Measurements from ENCODE around the gene SLC2A6. TPM values are rescaled to one million over a fixed set of nuclear protein-coding genes. Genes with fewer than 3 reads are reported as not detected.

Gene SLC2A6
- total RNA-seq, 1 donor from 2014 or later: 0.52 TPM

- Histone ChIP-seq H3K27me3 (ENCODE audit: control insufficient read depth in 3 of 3, insufficient read depth in 3 of 3, low read length in 3 of 3) (peaks cover 0 to 12% (median 0%) of the 10 kb centered on the region in 3 donors), H3K36me3 (ENCODE audit: control insufficient read depth in 3 of 3, insufficient read depth in 3 of 3, low read length in 3 of 3) (no peaks in the 10 kb centered on the region), H3K9me3 (ENCODE audit: control insufficient read depth in 3 of 3, low read length in 3 of 3) (no peaks in the 10 kb centered on the region), H3K4me1 (ENCODE audit: control insufficient read depth in 3 of 3, insufficient read depth in 3 of 3, low read length in 3 of 3) (peaks cover 8 to 15% (median 11%) of the 10 kb centered on the region in 3 donors), H3K4me3 (ENCODE audit: low read length in 3 of 3) (no peak overlapping the region), H3K27ac (ENCODE audit: low read depth, low read length) (no peak overlapping the region), H3K9ac (ENCODE audit: low read depth in 1 of 3, low read length in 3 of 3) (no peak overlapping the region)
Observed at GRCh38 chr9:133522073-133522910, 43.4 kb upstream of the SLC2A6 start.

DNA sequence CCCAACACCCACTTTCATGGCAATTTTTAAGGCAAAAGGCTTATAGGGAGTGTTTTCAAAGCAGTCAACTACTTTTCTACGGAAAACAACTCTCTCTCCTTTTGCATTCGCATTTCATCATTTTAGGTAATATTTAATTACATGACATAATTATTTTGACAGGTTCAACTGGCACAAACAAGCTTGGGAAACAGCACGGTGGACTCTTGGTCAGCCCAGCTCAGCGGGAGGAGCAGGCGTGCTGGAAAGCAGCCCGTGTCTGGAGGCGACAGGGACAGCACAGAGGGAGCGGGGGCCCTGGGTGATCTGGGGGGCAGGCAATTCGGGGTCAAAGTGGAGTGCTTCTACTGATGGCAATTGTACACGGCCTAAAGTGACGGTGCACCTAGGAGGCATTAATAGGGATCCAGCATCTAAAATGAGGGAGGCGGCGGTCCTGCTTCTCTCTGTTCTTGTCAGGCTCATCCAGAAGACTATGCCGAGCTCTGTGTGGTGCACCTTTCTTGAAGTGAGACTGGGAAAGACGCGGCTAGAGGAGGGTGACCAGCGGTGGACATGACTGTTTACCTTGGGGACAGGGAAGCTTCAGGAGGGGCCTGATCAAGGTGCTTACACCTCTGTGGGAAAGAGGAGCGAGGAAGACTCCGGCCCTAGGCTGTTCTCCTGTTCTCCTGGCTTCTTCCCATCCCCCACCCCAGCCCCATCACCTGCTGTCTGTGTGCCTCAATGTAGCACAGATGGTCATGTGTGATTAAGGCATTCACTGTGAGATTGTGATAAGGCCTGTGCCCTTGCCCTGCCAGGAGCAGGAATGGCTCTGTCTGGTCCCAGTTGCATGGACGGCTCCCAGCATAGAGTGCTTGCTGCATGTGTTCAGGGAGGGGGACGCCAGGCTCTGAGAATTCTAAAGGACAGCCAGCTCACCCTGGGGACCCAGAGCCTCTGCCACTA, 42.5 kb upstream of the SLC2A6 start:
- peaks cover 0 to 5% (median 0%) of the 10 kb centered on the region in 3 donors for H3K27me3 ChIP-seq (ENCODE audit: control insufficient read depth in 3 of 3, insufficient read depth in 3 of 3, low read length in 3 of 3)
- no peak overlapping the region for H3K9ac ChIP-seq (ENCODE audit: low read depth in 1 of 3, low read length in 3 of 3)
- no peaks in the 10 kb centered on the region for H3K36me3 ChIP-seq (ENCODE audit: control insufficient read depth in 3 of 3, insufficient read depth in 3 of 3, low read length in 3 of 3)
- peaks cover 0 to 7% (median 2%) of the 10 kb centered on the region in 3 donors for H3K4me1 ChIP-seq (ENCODE audit: control insufficient read depth in 3 of 3, insufficient read depth in 3 of 3, low read length in 3 of 3)
- H3K9me3 ChIP-seq (ENCODE audit: control insufficient read depth in 3 of 3, low read length in 3 of 3): no peaks in the 10 kb centered on the region
- no peak overlapping the region for H3K4me3 ChIP-seq (ENCODE audit: low read length in 3 of 3)
- no peak overlapping the region for H3K27ac ChIP-seq (ENCODE audit: low read depth, low read length)

DNA sequence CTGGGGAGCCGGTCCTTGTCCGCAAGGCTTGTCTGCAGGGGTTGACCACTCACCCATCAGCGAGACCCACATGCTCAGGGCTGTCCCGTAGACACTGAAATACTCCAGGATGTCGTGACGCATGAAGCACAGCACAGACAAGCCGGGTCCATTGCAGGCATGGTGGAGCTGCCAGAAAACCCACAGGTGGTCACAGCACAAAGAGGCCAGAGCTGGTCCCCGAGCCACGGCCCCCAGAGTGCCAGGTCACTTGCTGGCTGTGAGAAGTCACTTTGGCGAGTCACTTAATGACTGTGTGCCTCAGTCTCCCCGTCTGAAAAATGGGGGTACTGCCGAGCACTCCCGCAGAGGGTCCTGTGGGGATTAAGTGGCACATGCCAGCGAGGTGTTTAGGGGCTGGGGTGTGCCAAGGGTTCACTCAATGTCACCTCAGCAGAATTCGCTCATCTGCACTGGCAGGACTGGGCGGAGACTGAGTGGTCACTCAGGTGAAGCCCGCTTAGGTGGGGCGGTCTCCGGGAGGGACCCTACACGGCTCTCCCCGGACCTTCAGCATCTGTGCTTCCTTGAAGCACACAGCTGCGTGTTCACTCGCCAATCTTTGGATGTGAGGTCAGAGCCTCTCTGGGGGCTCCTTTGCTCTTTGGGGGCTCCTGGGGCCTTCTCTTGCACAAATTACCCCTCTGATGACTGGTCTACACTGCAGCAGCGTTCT, 41.4 kb upstream of the SLC2A6 start:
- Histone ChIP-seq H3K9ac (ENCODE audit: low read depth in 1 of 3, low read length in 3 of 3) (no peak overlapping the region), H3K27ac (ENCODE audit: low read depth, low read length) (no peak overlapping the region), H3K27me3 (ENCODE audit: control insufficient read depth in 3 of 3, insufficient read depth in 3 of 3, low read length in 3 of 3) (no peaks in the 10 kb centered on the region), H3K9me3 (ENCODE audit: control insufficient read depth in 3 of 3, low read length in 3 of 3) (no peaks in the 10 kb centered on the region), H3K36me3 (ENCODE audit: control insufficient read depth in 3 of 3, insufficient read depth in 3 of 3, low read length in 3 of 3) (no peaks in the 10 kb centered on the region), H3K4me1 (ENCODE audit: control insufficient read depth in 3 of 3, insufficient read depth in 3 of 3, low read length in 3 of 3) (no peaks in the 10 kb centered on the region), H3K4me3 (ENCODE audit: low read length in 3 of 3) (no peak overlapping the region)

DNA sequence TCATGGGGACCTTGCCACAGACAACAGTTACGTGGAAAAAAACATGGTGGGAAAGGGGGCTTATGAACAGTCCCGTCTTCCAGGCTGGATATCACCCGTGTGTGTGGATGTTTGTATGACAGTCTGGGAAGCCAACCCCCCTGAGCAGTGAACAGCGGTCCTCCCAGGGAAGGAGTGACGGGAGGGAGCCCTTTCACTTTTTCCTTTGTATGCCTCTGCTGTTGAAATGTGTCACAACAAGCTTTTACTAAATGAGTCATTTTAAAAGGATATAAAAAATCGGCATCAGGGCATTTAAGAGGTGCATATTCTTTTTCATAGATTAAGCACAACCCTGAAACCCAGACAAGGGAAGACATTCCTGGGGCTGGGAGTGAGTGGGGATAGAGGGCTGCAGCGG, 40.8 kb upstream of the SLC2A6 start:
- H3K27me3 ChIP-seq (ENCODE audit: control insufficient read depth in 3 of 3, insufficient read depth in 3 of 3, low read length in 3 of 3): peaks cover 0 to 2% (median under 1%) of the 10 kb centered on the region in 3 donors
- no peaks in the 10 kb centered on the region for H3K36me3 ChIP-seq (ENCODE audit: control insufficient read depth in 3 of 3, insufficient read depth in 3 of 3, low read length in 3 of 3)
- H3K27ac ChIP-seq (ENCODE audit: low read depth, low read length): no peak overlapping the region
- H3K9me3 ChIP-seq (ENCODE audit: control insufficient read depth in 3 of 3, low read length in 3 of 3): no peaks in the 10 kb centered on the region
- no peak overlapping the region for H3K9ac ChIP-seq (ENCODE audit: low read depth in 1 of 3, low read length in 3 of 3)
- H3K4me1 ChIP-seq (ENCODE audit: control insufficient read depth in 3 of 3, insufficient read depth in 3 of 3, low read length in 3 of 3): peaks cover 0 to 1% (median under 1%) of the 10 kb centered on the region in 3 donors
- H3K4me3 ChIP-seq (ENCODE audit: low read length in 3 of 3): no peak overlapping the region

DNA sequence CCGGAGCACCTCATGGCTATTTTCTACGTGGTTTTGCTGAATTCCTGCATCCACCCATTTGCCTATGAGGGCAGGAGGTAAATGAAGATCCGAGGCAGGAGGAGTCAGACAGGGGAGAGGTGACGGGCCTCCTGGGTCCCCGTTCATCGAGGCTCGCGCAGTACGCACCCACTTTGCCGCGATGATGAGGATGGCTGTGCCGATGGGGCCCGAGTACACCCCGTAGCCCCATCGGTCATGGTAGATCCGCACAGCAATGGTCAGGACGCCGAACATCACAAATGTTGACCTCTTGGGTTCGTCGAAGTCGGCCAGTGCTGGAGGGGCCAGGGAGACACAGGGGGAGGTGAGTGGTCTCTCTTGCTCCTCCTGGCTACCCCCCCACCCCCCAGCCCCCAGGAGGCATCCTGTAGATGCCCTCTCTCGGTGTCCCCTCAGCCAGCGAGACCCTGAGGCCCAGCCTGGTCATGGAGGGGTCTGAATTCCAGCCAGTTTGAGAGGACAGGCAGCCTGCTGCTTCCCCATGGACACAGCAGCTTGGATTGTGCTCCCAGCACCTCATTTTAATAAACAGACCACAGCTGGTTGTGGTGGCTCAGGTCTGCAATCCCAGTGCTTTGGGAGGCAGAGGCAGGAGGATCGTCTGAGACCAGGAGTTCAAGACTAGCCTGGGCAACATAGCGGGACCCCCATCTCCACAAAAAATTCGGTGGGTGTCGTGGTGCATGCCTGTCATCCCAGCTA, 40.0 kb upstream of the SLC2A6 start:
- no peak overlapping the region for H3K27ac ChIP-seq (ENCODE audit: low read depth, low read length)
- H3K9me3 ChIP-seq (ENCODE audit: control insufficient read depth in 3 of 3, low read length in 3 of 3): no peaks in the 10 kb centered on the region
- H3K9ac ChIP-seq (ENCODE audit: low read depth in 1 of 3, low read length in 3 of 3): no peak overlapping the region
- H3K4me3 ChIP-seq (ENCODE audit: low read length in 3 of 3): no peak overlapping the region
- peaks cover 3 to 5% (median 5%) of the 10 kb centered on the region in 3 donors for H3K4me1 ChIP-seq (ENCODE audit: control insufficient read depth in 3 of 3, insufficient read depth in 3 of 3, low read length in 3 of 3)
- H3K36me3 ChIP-seq (ENCODE audit: control insufficient read depth in 3 of 3, insufficient read depth in 3 of 3, low read length in 3 of 3): no peaks in the 10 kb centered on the region
- H3K27me3 ChIP-seq (ENCODE audit: control insufficient read depth in 3 of 3, insufficient read depth in 3 of 3, low read length in 3 of 3): peaks cover 0 to 6% (median 4%) of the 10 kb centered on the region in 3 donors

- Histone ChIP-seq H3K27ac (ENCODE audit: low read depth, low read length) (no peak overlapping the region), H3K4me3 (ENCODE audit: low read length in 3 of 3) (no peak overlapping the region), H3K9me3 (ENCODE audit: control insufficient read depth in 3 of 3, low read length in 3 of 3) (no peaks in the 10 kb centered on the region), H3K9ac (ENCODE audit: low read depth in 1 of 3, low read length in 3 of 3) (no peak overlapping the region), H3K36me3 (ENCODE audit: control insufficient read depth in 3 of 3, insufficient read depth in 3 of 3, low read length in 3 of 3) (no peaks in the 10 kb centered on the region), H3K4me1 (ENCODE audit: control insufficient read depth in 3 of 3, insufficient read depth in 3 of 3, low read length in 3 of 3) (peaks cover 3 to 8% (median 5%) of the 10 kb centered on the region in 3 donors), H3K27me3 (ENCODE audit: control insufficient read depth in 3 of 3, insufficient read depth in 3 of 3, low read length in 3 of 3) (peaks cover 0 to 6% (median 4%) of the 10 kb centered on the region in 3 donors)
Observed at GRCh38 chr9:133518200-133518599, 39.3 kb upstream of the SLC2A6 start.

DNA sequence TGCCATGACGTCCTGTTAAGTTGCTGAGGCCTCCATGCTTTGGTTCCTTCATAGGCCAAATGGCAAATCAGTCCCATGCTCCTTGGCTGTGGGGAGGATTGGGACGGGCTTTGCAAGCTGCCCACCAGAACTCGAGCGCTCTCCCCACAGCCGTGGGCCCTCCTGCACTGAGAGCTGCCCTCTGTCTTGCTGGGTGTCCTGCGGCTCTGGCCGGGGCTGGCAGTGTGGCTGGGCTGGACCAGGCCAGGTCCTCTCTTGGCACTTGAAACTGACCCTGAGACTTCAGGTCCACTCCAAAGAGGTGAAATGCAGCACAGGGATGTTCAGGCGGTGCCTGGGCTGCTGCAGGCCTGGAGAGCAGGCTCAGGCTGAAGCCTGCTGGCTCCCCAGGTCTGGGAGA, 38.8 kb upstream of the SLC2A6 start:
- Histone ChIP-seq H3K27me3 (ENCODE audit: control insufficient read depth in 3 of 3, insufficient read depth in 3 of 3, low read length in 3 of 3) (peaks cover 0 to 6% (median 4%) of the 10 kb centered on the region in 3 donors), H3K36me3 (ENCODE audit: control insufficient read depth in 3 of 3, insufficient read depth in 3 of 3, low read length in 3 of 3) (no peaks in the 10 kb centered on the region), H3K4me3 (ENCODE audit: low read length in 3 of 3) (no peak overlapping the region), H3K4me1 (ENCODE audit: control insufficient read depth in 3 of 3, insufficient read depth in 3 of 3, low read length in 3 of 3) (peaks cover 3 to 8% (median 5%) of the 10 kb centered on the region in 3 donors), H3K9me3 (ENCODE audit: control insufficient read depth in 3 of 3, low read length in 3 of 3) (no peaks in the 10 kb centered on the region), H3K9ac (ENCODE audit: low read depth in 1 of 3, low read length in 3 of 3) (no peak overlapping the region), H3K27ac (ENCODE audit: low read depth, low read length) (no peak overlapping the region)

- Histone ChIP-seq H3K4me3 (ENCODE audit: low read length in 3 of 3) (no peak overlapping the region), H3K27ac (ENCODE audit: low read depth, low read length) (no peak overlapping the region), H3K4me1 (ENCODE audit: control insufficient read depth in 3 of 3, insufficient read depth in 3 of 3, low read length in 3 of 3) (peaks cover 3 to 8% (median 5%) of the 10 kb centered on the region in 3 donors), H3K9me3 (ENCODE audit: control insufficient read depth in 3 of 3, low read length in 3 of 3) (no peaks in the 10 kb centered on the region), H3K36me3 (ENCODE audit: control insufficient read depth in 3 of 3, insufficient read depth in 3 of 3, low read length in 3 of 3) (no peaks in the 10 kb centered on the region), H3K9ac (ENCODE audit: low read depth in 1 of 3, low read length in 3 of 3) (no peak overlapping the region), H3K27me3 (ENCODE audit: control insufficient read depth in 3 of 3, insufficient read depth in 3 of 3, low read length in 3 of 3) (peaks cover 4 to 13% (median 7%) of the 10 kb centered on the region in 3 donors)
Observed at GRCh38 chr9:133516961-133517350, 38.1 kb upstream of the SLC2A6 start.
